ENCODE data around the gene LGMN.

LGMN gene

DNA sequence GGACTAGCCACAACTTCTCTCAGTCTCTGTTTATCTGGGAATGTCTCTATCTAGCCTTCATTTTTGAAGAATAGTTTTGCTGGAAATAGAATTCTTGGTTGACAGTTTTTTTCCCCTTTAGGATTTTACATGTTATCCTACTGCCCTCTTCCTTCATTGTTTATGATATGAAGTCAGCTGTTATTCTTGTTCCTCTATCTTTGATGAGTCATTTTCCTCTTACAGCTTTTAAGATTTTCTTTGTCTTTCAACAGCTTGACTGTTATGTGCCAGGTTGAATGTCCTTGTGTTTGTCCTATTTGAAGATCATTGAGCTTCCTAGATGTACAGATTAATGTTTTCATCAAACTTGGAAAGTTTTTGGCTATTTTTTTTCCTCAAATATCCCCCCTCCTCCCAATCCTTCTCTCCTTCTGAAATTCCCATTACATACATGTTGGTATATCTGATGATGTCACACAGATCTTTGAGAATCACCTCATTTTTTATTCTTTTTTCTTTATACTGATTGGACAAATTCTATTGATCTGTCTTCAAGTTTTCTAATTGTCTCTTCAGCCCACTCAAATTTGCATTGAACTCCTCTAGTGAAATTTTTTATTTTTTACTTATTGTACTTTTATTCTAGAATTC lies 41.1 kb upstream of the LGMN start (continued):
- TF ChIP-seq, protein P1, sequence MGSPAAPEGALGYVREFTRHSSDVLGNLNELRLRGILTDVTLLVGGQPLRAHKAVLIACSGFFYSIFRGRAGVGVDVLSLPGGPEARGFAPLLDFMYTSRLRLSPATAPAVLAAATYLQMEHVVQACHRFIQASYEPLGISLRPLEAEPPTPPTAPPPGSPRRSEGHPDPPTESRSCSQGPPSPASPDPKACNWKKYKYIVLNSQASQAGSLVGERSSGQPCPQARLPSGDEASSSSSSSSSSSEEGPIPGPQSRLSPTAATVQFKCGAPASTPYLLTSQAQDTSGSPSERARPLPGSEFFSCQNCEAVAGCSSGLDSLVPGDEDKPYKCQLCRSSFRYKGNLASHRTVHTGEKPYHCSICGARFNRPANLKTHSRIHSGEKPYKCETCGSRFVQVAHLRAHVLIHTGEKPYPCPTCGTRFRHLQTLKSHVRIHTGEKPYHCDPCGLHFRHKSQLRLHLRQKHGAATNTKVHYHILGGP (tag by site-specific recombination; IDR thresholded peaks at IDR 0.05), result no peak
- TF ChIP-seq ZNF514 (tag by site-specific recombination; IDR thresholded peaks at IDR 0.05) (no peak), ZNF2 (tag by site-specific recombination; IDR thresholded peaks at IDR 0.05) (no peak), ZNF169 (tag by site-specific recombination; IDR thresholded peaks at IDR 0.05) (no peak), ZNF623 (tag by site-specific recombination; IDR thresholded peaks at IDR 0.05) (no peak), ZIC2 (tag by site-specific recombination; IDR thresholded peaks at IDR 0.05) (no peak), ZNF324 (tag by site-specific recombination; IDR thresholded peaks at IDR 0.05) (0 out of 2 replicates have a peak, but pooled peaks have one; percentile 38), TRIM28 (IDR thresholded peaks at IDR 0.05; ENCODE audit: borderline replicate concordance, low read length) (peak; percentile 95), ZNF148 (tag by site-specific recombination; IDR thresholded peaks at IDR 0.05; ENCODE audit: borderline replicate concordance) (no peak), ZNF670 (tag by site-specific recombination; IDR thresholded peaks at IDR 0.05; ENCODE audit: low read depth) (no peak), GLI4 (tag by site-specific recombination; IDR thresholded peaks at IDR 0.05) (no peak), ZNF664 (tag by site-specific recombination; IDR thresholded peaks at IDR 0.05) (no peak), ZNF266 (tag by site-specific recombination; IDR thresholded peaks at IDR 0.05; ENCODE audit: low read depth) (no peak), PRDM2 (tag by site-specific recombination; IDR thresholded peaks at IDR 0.05; ENCODE audit: borderline replicate concordance) (no peak), ZNF776 (tag by site-specific recombination; IDR thresholded peaks at IDR 0.05; ENCODE audit: borderline replicate concordance) (no peak), ZNF274 (IDR thresholded peaks at IDR 0.05; ENCODE audit: low read length) (no peak), ZNF274 (tag by site-specific recombination; IDR thresholded peaks at IDR 0.05; ENCODE audit: borderline replicate concordance) (no peak), ZFP37 (tag by site-specific recombination; IDR thresholded peaks at IDR 0.05) (0 out of 2 replicates have a peak, but pooled peaks have one; percentile 36), ZNF639 (tag by site-specific recombination; IDR thresholded peaks at IDR 0.05) (peak; percentile 69; the same call in 1 of the 2 replicates), ZNF660 (tag by site-specific recombination; IDR thresholded peaks at IDR 0.05) (no peak), ZNF184 (tag by site-specific recombination; IDR thresholded peaks at IDR 0.05) (peak; percentile 78; the same call in 1 of the 2 replicates), ZBTB26 (tag by site-specific recombination; optimal IDR thresholded peaks at IDR 0.05) (no peak), ZBTB1 (tag by site-specific recombination; IDR thresholded peaks at IDR 0.05) (no peak), YY1 (tag by site-specific recombination; IDR thresholded peaks at IDR 0.05) (no peak)
- TF ChIP-seq, protein P2, sequence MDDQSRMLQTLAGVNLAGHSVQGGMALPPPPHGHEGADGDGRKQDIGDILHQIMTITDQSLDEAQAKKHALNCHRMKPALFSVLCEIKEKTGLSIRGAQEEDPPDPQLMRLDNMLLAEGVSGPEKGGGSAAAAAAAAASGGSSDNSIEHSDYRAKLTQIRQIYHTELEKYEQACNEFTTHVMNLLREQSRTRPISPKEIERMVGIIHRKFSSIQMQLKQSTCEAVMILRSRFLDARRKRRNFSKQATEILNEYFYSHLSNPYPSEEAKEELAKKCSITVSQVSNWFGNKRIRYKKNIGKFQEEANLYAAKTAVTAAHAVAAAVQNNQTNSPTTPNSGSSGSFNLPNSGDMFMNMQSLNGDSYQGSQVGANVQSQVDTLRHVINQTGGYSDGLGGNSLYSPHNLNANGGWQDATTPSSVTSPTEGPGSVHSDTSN (CRISPR knock-in tag; IDR thresholded peaks at IDR 0.05), result no peak
- TF ChIP-seq, protein P3, sequence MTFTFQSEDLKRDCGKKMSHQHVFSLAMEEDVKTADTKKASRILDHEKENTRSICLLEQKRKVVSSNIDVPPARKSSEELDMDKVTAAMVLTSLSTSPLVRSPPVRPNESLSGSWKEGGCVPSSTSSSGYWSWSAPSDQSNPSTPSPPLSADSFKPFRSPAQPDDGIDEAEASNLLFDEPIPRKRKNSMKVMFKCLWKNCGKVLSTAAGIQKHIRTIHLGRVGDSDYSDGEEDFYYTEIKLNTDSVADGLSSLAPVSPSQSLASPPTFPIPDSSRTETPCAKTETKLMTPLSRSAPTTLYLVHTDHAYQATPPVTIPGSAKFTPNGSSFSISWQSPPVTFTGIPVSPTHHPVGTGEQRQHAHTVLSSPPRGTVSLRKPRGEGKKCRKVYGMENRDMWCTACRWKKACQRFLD (tag by site-specific recombination; IDR thresholded peaks at IDR 0.05), result no peak

All from HEK293 (cell line).